ENCODE results near the gene TEKT4.
"Not testable (repeated sequence)": the region's sequence is repeated elsewhere in the genome, so short reads cannot be mapped to it uniquely, and the experiment has no call there.

The TEKT4 gene

GRCh38 chr2:94875820-94876522 lies 4.7 kb downstream of the TEKT4 start:
- DNase-seq = no peak

DNA sequence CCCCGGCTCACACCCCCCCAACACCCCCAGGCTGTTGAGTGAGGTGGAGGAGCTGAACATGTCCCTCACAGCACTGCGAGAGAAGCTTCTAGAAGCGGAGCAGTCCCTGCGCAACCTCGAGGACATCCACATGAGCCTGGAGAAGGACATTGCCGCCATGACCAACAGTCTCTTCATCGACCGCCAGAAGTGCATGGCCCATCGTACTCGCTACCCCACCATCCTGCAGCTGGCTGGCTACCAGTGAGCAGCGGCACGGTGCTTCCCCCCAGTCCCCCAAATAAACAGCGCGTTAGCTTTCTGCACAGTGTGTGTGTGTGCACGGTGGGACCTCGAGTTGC lies 5.3 kb downstream of the TEKT4 start:
- DNase-seq = no peak

GRCh38 chr2:94877129-94877528 lies 5.9 kb downstream of the TEKT4 start:
- DNase-seq = no peak

- not testable (repeated sequence) for DNase-seq
Measured at GRCh38 chr2:94878575-94878974, 7.3 kb downstream of the TEKT4 start.

GRCh38 chr2:94879314-94879981 lies 8.2 kb downstream of the TEKT4 start:
- no peak for DNase-seq

- no peak for DNase-seq
Measured at GRCh38 chr2:94879982-94880377, 8.8 kb downstream of the TEKT4 start.

DNA sequence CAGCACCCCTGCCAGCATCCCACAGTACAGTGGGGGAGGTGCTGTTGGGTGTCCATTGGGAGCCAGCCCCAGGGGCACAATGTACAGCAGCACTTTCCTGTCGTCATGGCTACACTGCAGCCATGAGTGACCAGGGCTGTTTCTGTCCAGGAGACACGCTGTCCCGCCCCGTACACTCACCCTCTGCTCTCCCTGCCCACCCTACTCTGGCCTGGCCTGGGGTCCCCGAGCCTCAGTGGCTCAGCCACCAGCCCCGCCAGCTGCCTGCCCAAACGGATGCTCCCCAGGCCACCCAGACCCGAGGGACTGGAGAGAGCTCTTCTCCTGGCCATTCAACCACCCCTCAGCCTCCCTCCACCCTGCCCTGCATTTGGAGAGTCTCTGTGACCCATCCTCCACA lies 9.3 kb downstream of the TEKT4 start:
- no peak for DNase-seq

- no peak for DNase-seq
Measured at GRCh38 chr2:94881070-94881469, 9.8 kb downstream of the TEKT4 start.

GRCh38 chr2:94890234-94890633 lies 19.0 kb downstream of the TEKT4 start:
- DNase-seq = no peak

- DNase-seq = not testable (repeated sequence)
Measured at GRCh38 chr2:94895273-94895672, 24.0 kb downstream of the TEKT4 start.

DNA sequence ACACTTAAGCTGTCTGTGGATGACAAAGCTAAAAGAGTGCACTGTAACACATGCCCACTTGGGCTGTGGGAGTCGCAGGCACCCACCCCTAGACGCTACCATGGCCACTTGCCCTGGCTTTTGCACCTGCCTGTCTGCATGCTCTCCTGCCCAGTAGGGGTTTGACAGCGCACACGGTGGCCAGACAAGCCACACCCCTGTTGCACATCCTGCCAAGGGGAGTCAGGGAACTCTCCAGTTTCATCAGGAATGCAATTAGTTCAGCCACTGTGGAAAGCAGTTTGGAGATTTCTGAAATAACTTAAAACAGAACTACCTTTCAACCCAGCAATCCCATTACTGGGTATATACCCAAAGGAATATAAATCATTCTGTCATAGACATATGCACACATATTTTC lies 35.7 kb downstream of the TEKT4 start:
- DNase-seq = not testable (repeated sequence)

DNA sequence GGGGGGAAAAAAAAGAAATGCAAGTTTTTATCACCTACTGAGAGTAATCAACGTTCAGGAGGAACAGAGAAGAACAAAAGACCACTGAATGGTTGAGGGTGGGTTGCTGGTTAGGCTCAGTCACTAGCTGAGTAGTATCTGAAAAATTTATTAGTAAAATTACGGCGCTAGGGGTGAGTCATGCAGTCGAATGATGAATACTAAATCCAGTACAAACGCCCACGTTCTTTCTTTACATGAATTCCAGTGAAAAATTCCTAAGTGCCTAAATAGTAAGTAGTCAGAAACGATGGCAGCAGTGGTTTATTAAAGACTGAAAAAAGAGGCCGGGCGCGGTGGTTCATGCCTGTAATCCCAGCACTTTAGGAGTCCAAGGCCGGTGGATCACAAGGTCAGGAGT lies 52.0 kb downstream of the TEKT4 start:
- no peak for DNase-seq

DNA sequence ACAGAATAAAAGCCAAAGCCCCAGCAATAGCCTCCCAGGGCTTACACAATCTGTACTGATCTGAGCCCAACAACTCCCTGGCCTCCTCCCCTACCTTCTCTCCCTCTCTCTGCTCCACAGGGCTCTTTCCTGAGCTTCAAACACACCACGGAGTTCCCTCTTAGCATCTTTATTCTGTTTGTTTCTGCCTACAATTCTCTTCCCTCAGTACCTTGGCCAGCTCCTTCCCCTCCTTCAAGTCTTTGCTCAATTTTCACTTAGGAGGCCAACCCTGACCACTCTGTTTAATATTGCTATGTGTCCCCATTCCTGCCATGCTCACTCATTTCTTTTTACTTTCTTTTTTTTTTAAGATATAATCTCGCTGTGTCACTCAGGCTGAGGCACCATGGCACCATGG lies 53.8 kb downstream of the TEKT4 start:
- not testable (repeated sequence) for DNase-seq
